Endometrial microvascular endothelial cells (primary cell): ENCODE results near the gene ANKRD55. TPM values are rescaled to one million over a fixed set of nuclear protein-coding genes. Genes with fewer than 3 reads are reported as not detected.

Source experiments
- total RNA-seq: library from RNA; depleted of rRNA; stranded (reverse); fragments of >200 nt; gene quantifications from one replicate; pipeline ENCODE4 v1.2.3, GENCODE V29; 2015; ENCODE audit errors: inconsistent ontology term

Gene ANKRD55
- total RNA-seq, 1 donor from 2014 or later: 0.84 TPM

Other genes starting within 250 kb of the ANKRD55 start
- gene IL6ST, start 238.4 kb downstream of the ANKRD55 start, total RNA-seq: 295 TPM